Mesenchymal stem cell (in vitro differentiated cells and primary cell): ENCODE results near the gene HTRA3.

Source experiments
- DNase-seq: peaks from one replicate; pipeline ENCODE4 v3.0.0-alpha.2; 2013
- H2AFZ ChIP-seq: one replicate; pipeline ENCODE4 v1.6.1; 2013; ENCODE audit warnings: low read depth, mild to moderate bottlenecking, control low read depth, inconsistent platforms, low read length, moderate library complexity
- H2AK5ac ChIP-seq: 2 replicates; pipeline ENCODE4 v1.6.1; 2013; ENCODE audit warnings: low read length, moderate library complexity, mild to moderate bottlenecking, inconsistent platforms; ENCODE audit not compliant: severe bottlenecking
- H2BK120ac ChIP-seq: one replicate; pipeline ENCODE4 v1.6.1; 2013; ENCODE audit warnings: low read depth, mild to moderate bottlenecking, inconsistent platforms, low read length, moderate library complexity
- H2BK12ac ChIP-seq, 2 experiments: one replicate each; pipeline ENCODE4 v1.6.1; 2013; ENCODE audit warnings: inconsistent platforms in 2 of 2, low read length in 2 of 2, mild to moderate bottlenecking in 2 of 2, moderate library complexity in 2 of 2, control low read depth in 1 of 2
- H2BK15ac ChIP-seq: one replicate; pipeline ENCODE4 v1.6.1; 2013; ENCODE audit warnings: mild to moderate bottlenecking, low read depth, inconsistent platforms; ENCODE audit not compliant: poor library complexity, severe bottlenecking
- H2BK5ac ChIP-seq: 2 replicates; pipeline ENCODE4 v1.6.1; 2013; ENCODE audit warnings: low read depth, mild to moderate bottlenecking, low read length, control low read depth, inconsistent platforms; ENCODE audit not compliant: poor library complexity, severe bottlenecking
- H3K14ac ChIP-seq, 2 experiments: one replicate each; pipeline ENCODE4 v1.6.1; 2013; ENCODE audit warnings: inconsistent platforms in 2 of 2, low read length in 2 of 2, control low read depth in 1 of 2, mild to moderate bottlenecking in 1 of 2, moderate library complexity in 1 of 2
- H3K18ac ChIP-seq, 2 experiments: one replicate each; pipeline ENCODE4 v1.6.1; 2013; ENCODE audit warnings: inconsistent platforms in 2 of 2, low read length in 2 of 2, control low read depth in 1 of 2, low read depth in 1 of 2, mild to moderate bottlenecking in 1 of 2
- H3K23ac ChIP-seq, 2 experiments: one replicate each; pipeline ENCODE4 v1.6.1; 2013; ENCODE audit warnings: inconsistent platforms in 2 of 2, low read length in 2 of 2, mild to moderate bottlenecking in 2 of 2, moderate library complexity in 2 of 2, control low read depth in 1 of 2
- H3K27ac ChIP-seq: 2 replicates; pipeline ENCODE4 v1.5.1; 2013; ENCODE audit warnings: mild to moderate bottlenecking, moderate library complexity, low read length, control low read depth, inconsistent platforms; ENCODE audit not compliant: poor library complexity, severe bottlenecking
- H3K27me3 ChIP-seq, 2 experiments: 2 replicates each; pipeline versions ENCODE4 v1.6.1 to v1.7.0; 2013; ENCODE audit warnings: low read length in 2 of 2, mild to moderate bottlenecking in 2 of 2, moderate library complexity in 2 of 2, control low read depth in 1 of 2, inconsistent platforms in 1 of 2; ENCODE audit not compliant: control insufficient read depth in 1 of 2, insufficient read depth in 1 of 2
- H3K36me3 ChIP-seq, 2 experiments: 2 replicates each; pipeline versions ENCODE4 v1.6.1 to v1.7.0; 2013; ENCODE audit warnings: low read length in 2 of 2, control low read depth in 1 of 2, inconsistent platforms in 1 of 2, low read depth in 1 of 2, mild to moderate bottlenecking in 1 of 2; ENCODE audit not compliant: insufficient read depth in 2 of 2, control insufficient read depth in 1 of 2
- H3K4ac ChIP-seq, 2 experiments: one replicate each; pipeline ENCODE4 v1.6.1; 2013; ENCODE audit warnings: inconsistent platforms in 2 of 2, low read length in 2 of 2, mild to moderate bottlenecking in 2 of 2, moderate library complexity in 2 of 2, control low read depth in 1 of 2, low read depth in 1 of 2
- H3K4me1 ChIP-seq: 2 replicates; pipeline ENCODE4 v1.6.1; 2013; ENCODE audit warnings: low read depth, low read length, control low read depth; ENCODE audit not compliant: control insufficient read depth, insufficient read depth
- H3K4me2 ChIP-seq: 2 replicates; pipeline ENCODE4 v1.6.1; 2013; ENCODE audit warnings: low read length, mild to moderate bottlenecking, inconsistent platforms; ENCODE audit not compliant: poor library complexity, severe bottlenecking
- H3K4me3 ChIP-seq, 2 experiments: 2 replicates each; pipeline versions ENCODE4 v1.5.1 to v1.7.0; 2013; ENCODE audit warnings: low read length in 2 of 2, mild to moderate bottlenecking in 2 of 2, control low read depth in 1 of 2, low read depth in 1 of 2; ENCODE audit not compliant: insufficient read depth in 1 of 2
- H3K79me1 ChIP-seq: replicated peaks from 2 replicates; pipeline ENCODE4 v1.6.1; 2013; ENCODE audit warnings: mild to moderate bottlenecking, control low read depth, low read length, inconsistent platforms; ENCODE audit not compliant: poor library complexity, severe bottlenecking
- H3K9ac ChIP-seq: 2 replicates; pipeline ENCODE4 v1.7.0; 2013; ENCODE audit warnings: mild to moderate bottlenecking, low read length, moderate library complexity
- H3K9me3 ChIP-seq: 2 replicates; pipeline ENCODE4 v1.7.0; 2013; ENCODE audit warnings: mild to moderate bottlenecking, low read length; ENCODE audit not compliant: control insufficient read depth
- H4K8ac ChIP-seq: one replicate; pipeline ENCODE4 v1.6.1; 2013; ENCODE audit warnings: inconsistent platforms, mild to moderate bottlenecking, low read length, moderate library complexity
- H4K91ac ChIP-seq: one replicate; pipeline ENCODE4 v1.6.1; 2013; ENCODE audit warnings: mild to moderate bottlenecking, low read length, inconsistent platforms
- WGBS: methylation state at CpG from one replicate; pipeline ENCODE4 v1.1.7; 2013; ENCODE audit warnings: mixed read lengths; 5-methylcytosine and 5-hydroxymethylcytosine counted together

The HTRA3 gene

DNA sequence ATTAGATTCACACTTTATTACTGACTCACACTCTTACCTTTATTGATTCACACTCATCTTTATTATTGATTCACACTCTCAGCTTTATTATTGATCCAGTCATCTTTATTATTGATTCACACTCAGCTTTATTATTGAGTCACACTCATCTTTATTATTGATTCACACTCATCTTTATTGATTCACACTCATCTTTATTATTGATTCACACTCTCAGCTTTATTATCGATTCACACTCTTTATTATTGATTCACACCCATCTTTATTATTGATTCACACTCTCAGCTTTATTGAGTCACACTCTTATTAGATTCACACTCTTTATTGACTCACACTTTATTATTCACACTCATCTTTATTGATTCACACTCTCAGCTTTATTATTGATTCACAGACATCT lies 31.3 kb downstream of the HTRA3 start:
- Histone ChIP-seq H2AK5ac (no peak overlapping the region), H3K79me1 (no peaks in the 10 kb centered on the region), H4K8ac (no peak overlapping the region), H2BK15ac (no peak overlapping the region), H3K4me1 (peaks cover 8% of the 10 kb centered on the region), H3K27ac (no peak overlapping the region), H3K27me3 (no peaks in the 10 kb centered on the region), H3K23ac (no peak overlapping the region), H3K14ac (no peak overlapping the region), H3K9ac (no peak overlapping the region), H3K36me3 (no peaks in the 10 kb centered on the region), H2BK5ac (no peak overlapping the region), H3K9me3 (no peaks in the 10 kb centered on the region), H2BK12ac (no peak overlapping the region), H2AFZ (no peak overlapping the region), H4K91ac (no peak overlapping the region), H3K4me3 (no peak overlapping the region), H3K4me2 (no peak overlapping the region), H3K4ac (no peak overlapping the region), H3K18ac (no peak overlapping the region), H2BK120ac (no peak overlapping the region)
- 94% methylated on average over 1 of the region's 1 CpG for WGBS
- no peak for DNase-seq

DNA sequence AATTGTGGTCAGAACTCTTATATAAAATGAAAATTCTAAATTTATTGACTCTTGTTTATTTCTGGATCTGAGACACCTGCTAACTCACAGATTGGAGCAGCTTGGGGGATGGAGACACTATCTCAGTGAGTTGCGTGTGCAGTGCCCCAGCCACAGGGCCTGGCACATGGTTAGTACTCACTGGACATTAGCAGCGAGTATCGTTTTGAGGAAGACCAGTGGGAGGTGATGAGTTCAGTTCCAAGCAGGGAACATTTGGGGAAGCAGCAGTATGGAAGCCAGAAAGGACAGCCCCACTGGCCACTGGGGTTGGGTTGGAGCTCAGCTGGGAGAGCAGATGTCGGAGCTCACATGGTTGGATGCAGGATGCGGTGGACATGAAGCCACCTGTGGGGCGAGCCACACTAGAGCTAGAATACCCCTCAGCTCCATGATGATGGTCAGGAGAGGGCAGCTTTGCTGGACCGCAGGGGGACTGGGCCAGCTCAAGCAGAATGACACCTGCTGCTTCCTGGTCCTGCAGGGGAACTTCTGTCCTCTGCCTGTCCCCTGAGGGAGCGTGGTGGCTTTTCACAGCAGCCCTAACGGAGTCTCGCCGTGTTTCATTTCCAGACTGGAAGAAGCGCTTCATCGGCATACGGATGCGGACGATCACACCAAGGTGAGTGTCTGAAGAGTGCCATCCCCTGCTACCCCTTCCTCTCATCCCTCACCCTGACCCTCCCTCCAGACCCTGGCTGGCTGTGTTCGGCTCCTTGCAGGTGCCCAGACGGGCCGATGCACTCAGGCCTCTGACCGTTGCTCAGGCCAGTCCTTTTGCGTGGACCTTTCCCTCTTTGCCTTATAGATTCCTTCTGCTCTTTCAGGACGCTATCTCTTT lies 32.5 kb downstream of the HTRA3 start:
- peak overlapping the region in 1 of 2 experiments; percentile 63 for H3K14ac ChIP-seq
- H3K18ac ChIP-seq = no peak overlapping the region
- H3K79me1 ChIP-seq = no peaks in the 10 kb centered on the region
- no peak overlapping the region for H2BK5ac ChIP-seq
- H3K27ac ChIP-seq = no peak overlapping the region
- no peak overlapping the region for H2BK15ac ChIP-seq
- WGBS = 96% methylated on average over 22 of the region's 22 CpGs
- no peak overlapping the region for H2AK5ac ChIP-seq
- H3K4ac ChIP-seq = no peak overlapping the region
- H3K9me3 ChIP-seq = no peaks in the 10 kb centered on the region
- H2BK12ac ChIP-seq = no peak overlapping the region
- peaks cover 17% of the 10 kb centered on the region for H3K4me1 ChIP-seq
- H2AFZ ChIP-seq = no peak overlapping the region
- no peak overlapping the region for H2BK120ac ChIP-seq
- H4K91ac ChIP-seq = no peak overlapping the region
- H3K9ac ChIP-seq = no peak overlapping the region
- H3K36me3 ChIP-seq = no peaks in the 10 kb centered on the region
- no peak overlapping the region for H4K8ac ChIP-seq
- no peaks in the 10 kb centered on the region for H3K27me3 ChIP-seq
- no peak overlapping the region for H3K4me3 ChIP-seq
- no peak overlapping the region for H3K4me2 ChIP-seq
- DNase-seq = no peak
- H3K23ac ChIP-seq = no peak overlapping the region

DNA sequence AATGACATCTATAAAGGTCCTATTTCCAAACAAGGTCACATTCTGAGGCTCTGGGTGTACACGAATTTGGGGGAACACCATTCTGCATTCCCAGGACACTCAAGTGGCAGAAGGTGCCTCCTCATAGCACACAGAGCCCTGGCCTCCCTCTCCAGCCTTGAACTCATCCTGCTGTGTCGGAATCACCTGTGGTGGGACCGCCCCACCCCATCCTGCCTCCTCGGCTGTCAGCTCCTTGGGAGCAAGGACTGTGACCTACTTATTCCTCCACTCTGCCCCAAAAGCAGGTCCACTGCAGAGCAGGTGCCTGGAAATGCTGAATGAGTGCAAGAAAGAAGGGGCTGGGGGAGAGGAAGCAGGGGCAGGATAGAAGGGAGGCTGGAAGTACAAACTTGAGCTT lies 33.5 kb downstream of the HTRA3 start:
- Histone ChIP-seq H3K18ac (peak overlapping the region; percentile 40 to 72), H2BK120ac (peak overlapping the region; percentile 50), H3K9ac (no peak overlapping the region), H3K4me1 (peaks cover 17% of the 10 kb centered on the region), H3K4me2 (no peak overlapping the region), H2BK5ac (no peak overlapping the region), H3K9me3 (no peaks in the 10 kb centered on the region), H4K8ac (peak overlapping the region; percentile 10), H2BK15ac (no peak overlapping the region), H3K27me3 (no peaks in the 10 kb centered on the region), H2AFZ (no peak overlapping the region), H3K4me3 (no peak overlapping the region), H3K4ac (no peak overlapping the region), H3K79me1 (no peaks in the 10 kb centered on the region), H3K14ac (no peak overlapping the region), H3K27ac (no peak overlapping the region), H4K91ac (peak overlapping the region; percentile 83), H2BK12ac (peak overlapping the region; percentile 26 to 75), H3K36me3 (no peaks in the 10 kb centered on the region), H3K23ac (no peak overlapping the region), H2AK5ac (peak overlapping the region; percentile 28)
- 87% methylated on average over 4 of the region's 4 CpGs for WGBS
- no peak for DNase-seq

DNA sequence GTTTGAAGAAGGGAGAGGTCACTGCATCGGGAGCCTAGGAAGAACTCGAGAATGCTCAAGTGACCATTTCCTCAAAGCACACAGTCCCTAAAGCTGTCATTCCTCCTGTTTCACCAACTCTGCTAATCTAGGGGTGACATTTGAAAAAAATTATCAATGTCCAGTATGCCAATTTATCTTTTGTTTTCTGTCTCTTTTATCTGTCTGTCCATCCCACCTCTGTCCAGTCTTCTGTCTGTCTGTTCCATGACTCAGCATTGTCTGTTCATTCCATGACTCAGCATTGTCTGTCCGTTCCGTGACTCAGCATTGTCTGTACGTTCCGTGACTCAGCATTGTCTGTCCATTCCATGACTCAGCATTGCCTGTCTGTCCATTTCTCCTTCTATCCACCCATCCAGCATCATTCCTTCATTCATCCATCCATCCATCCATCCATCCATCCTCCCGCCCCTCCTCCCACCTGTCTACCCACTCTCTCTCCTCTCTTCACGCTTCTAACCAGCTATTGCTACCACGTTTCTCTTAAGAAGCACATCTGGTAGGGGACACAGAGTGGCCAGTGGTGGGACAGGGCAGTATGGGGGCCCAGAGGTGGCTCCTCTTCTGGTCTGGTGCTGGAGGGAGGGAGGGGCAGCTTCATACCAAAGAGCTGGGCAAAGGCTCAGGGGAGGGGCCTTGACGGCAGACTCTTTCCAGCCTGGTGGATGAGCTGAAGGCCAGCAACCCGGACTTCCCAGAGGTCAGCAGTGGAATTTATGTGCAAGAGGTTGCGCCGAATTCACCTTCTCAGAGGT lies 34.1 kb downstream of the HTRA3 start:
- Histone ChIP-seq H2BK120ac (peak overlapping the region; percentile 91), H2AK5ac (peak overlapping the region; percentile 43), H3K4me3 (no peak overlapping the region), H3K4me1 (peaks cover 17% of the 10 kb centered on the region), H4K8ac (peak overlapping the region; percentile 76), H3K27ac (no peak overlapping the region), H3K79me1 (no peaks in the 10 kb centered on the region), H3K9me3 (no peaks in the 10 kb centered on the region), H2BK15ac (no peak overlapping the region), H3K36me3 (no peaks in the 10 kb centered on the region), H4K91ac (peak overlapping the region; percentile 83), H3K14ac (peak overlapping the region in 1 of 2 experiments; percentile 61), H3K18ac (peak overlapping the region; percentile 85 to 87), H3K27me3 (peaks cover 0 to 1% of the 10 kb centered on the region in 2 experiments), H2BK12ac (peak overlapping the region; percentile 87 to 88), H3K4ac (peak overlapping the region; percentile 54 to 57), H3K4me2 (no peak overlapping the region), H3K9ac (no peak overlapping the region), H2AFZ (no peak overlapping the region), H3K23ac (no peak overlapping the region), H2BK5ac (no peak overlapping the region)
- peak; percentile 90 for DNase-seq
- WGBS = 62% methylated on average over 13 of the region's 13 CpGs
